OCI-LY7 (cell line): ENCODE measurements around the gene OR2B3.

Experiments
- EZH2phosphoT487 ChIP-seq: fragments of 200-600 bp; sonication (generic); IDR thresholded peaks from 2 replicates; pipeline ENCODE4 v1.6.1; 2018; ENCODE audit warnings: low read depth, borderline replicate concordance, mild to moderate bottlenecking, mixed run types, antibody characterized with exemption, low read length, moderate library complexity, mixed read lengths
- TF ChIP-seq, protein P1 (sequence below): fragments of 200-600 bp; sonication (generic); conservative IDR thresholded peaks from 2 replicates; pipeline ENCODE4 v1.5.1; 2014; ENCODE audit warnings: mild to moderate bottlenecking, antibody characterized with exemption, low read length, moderate library complexity, mixed read lengths

DNA sequence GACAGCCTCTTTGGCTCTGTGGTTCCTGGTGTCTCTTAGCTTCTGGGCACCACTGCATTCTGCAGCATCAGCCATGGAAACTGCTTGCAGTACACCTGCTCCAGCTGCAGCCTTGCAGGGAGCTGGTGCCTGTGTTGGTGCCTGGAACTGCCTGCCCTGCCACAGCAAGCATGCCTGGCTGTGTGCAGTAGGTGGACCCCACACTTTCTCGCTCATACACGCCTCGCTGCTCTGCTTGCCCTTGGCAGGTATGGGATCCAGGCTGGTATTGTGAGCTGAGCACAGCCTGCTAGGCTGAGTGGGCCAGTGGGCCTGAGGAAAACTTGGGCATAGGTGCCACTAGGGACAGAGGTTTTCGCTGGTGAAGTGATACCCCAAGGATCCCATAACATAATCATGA lies 43.5 kb upstream of the OR2B3 start:
- TF ChIP-seq, protein P1, sequence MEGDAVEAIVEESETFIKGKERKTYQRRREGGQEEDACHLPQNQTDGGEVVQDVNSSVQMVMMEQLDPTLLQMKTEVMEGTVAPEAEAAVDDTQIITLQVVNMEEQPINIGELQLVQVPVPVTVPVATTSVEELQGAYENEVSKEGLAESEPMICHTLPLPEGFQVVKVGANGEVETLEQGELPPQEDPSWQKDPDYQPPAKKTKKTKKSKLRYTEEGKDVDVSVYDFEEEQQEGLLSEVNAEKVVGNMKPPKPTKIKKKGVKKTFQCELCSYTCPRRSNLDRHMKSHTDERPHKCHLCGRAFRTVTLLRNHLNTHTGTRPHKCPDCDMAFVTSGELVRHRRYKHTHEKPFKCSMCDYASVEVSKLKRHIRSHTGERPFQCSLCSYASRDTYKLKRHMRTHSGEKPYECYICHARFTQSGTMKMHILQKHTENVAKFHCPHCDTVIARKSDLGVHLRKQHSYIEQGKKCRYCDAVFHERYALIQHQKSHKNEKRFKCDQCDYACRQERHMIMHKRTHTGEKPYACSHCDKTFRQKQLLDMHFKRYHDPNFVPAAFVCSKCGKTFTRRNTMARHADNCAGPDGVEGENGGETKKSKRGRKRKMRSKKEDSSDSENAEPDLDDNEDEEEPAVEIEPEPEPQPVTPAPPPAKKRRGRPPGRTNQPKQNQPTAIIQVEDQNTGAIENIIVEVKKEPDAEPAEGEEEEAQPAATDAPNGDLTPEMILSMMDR, result no peak
- TF ChIP-seq EZH2phosphoT487, result no peak
